GM19025 (cell line): Measurements from ENCODE around the gene NACC2.

Source experiments
- ATAC-seq: cut with Tn5 transposase; IDR thresholded peaks from one replicate; pipeline ENCODE4 v1.9.1; 2021; ENCODE audit warnings: mild to moderate bottlenecking, low read depth, moderate library complexity; ENCODE audit not compliant: unreplicated experiment

Gene NACC2

DNA sequence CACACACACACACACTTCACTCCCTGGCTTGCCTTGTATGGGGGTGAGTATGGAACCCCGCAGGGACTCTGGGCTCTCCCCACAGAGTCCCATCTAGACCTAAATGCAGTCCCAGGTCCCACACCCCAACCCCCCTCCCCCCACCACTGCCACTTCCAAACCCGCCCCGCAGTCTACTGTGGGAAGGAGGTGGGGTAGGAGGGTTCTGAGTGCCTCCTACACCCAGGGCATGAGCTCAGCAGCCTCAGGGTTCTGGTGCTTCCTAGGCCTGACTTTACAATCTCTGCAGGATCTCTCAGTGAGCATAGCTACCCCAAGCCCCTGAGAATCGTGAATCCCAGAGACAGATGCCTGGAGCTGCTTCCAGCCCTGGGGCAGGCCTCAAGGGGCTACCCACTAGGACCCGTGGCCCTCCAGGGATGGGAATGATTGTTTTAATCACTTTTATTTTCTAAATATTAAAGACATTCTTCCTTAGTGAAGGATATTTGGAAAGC lies 1.5 kb upstream of the NACC2 start:
- ATAC-seq: no peak

DNA sequence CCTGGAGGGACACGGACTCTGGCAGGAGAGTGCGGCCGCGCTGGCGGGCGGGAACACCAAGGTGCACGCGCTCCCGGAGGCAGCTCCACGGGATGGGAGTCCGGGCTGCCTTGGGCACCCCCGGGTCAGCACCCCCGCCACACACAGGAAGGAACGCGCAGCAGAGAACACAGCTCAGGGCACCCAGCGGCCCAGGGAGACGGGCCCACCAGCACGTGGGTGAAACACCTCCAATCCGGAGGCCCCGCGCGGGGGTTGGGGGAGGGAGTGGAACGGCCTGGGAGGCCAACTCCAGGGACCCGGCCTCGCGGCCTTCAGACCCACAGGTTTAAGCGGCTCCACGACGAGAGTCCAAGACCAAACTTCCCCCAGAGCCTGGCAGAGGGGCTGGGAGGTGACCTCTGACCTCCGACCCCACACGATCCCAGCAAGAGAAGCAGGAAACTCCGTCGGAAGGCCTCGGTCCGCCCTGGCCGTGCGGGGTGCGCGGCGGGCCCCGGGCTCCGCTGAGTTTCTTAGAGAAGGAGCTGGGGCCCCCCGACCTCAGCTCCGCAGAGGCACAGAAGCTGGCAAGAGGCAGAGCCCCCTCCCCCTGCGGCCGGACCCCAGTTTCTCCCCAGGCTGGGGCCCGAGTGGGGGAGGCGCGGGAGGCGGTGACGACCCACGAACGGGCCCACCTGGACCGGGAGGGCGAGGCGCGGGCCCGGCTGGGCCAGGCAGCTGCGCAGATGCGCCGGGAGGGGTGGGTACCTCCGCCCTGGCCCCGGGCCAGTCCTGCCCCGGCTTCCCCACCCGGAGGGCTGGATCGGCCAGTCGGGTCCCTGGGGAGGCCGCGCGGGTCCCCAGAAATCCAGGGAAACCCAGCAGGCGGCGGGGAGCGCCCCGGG lies 851 bp downstream of the NACC2 start:
- ATAC-seq: no peak

DNA sequence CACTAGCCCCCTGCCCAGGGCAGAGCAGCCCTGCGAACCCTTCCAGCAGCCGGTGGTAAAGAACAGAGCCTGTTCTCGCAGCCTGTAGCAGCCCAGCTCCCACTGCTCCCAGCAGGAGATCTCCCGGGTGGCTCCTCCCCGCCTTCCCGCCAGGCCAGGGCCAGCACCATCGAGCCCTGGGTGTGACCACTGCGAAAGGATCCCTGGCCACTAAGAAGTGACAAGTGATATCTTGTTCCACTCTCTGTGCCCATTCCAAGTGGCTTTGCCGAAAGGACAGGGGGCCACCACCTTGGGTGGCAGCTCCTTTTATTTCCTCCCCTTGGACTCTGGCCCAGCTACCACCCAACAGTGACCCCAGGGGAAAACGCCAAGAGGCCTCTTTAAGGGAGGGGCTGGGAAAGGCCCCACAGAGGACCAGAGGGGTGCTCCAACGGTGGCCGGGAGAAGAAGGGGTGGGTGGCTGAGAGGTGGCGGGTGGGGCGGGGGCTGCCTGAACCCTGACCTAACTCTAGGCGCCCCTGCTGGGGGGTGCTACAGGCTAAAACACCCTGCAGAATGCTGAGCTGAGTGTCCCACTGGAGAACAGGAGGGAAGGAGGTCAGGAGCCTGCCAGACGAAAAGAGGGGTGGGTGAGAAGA lies 1.6 kb downstream of the NACC2 start:
- no peak for ATAC-seq

DNA sequence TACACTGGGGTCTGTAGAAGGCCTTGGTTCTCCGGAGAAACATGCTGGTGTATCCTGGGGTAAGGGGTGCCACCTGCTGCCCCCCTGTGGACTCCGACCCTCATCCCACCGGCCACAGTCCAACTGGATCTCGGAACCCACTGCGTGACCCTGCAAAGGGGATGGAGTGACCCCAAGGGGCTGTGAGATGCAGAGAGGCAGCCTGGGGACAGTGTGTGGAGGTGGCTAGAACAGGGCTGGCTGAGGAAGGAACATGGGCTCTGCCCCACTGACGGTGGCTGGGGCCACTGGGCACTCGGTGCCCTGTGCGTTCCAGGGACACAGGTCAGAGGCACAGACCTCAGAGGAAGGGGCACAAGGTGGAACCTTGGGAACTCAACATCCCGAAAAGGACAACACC lies 2.3 kb downstream of the NACC2 start:
- ATAC-seq: no peak

DNA sequence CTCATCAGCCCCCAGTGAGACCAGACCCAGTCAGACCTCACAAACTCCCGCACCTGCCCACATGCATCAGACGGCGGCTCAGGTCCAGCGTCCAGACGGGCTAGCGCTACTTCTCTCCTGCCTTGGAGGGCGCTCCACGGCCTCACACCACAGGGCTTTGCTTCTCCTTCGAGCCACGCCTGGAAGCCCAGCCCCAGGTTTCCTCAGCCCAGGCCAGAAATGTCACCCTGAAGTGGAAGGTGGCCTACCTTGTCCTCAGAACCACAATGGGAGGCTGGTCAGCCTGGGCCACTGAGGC lies 2.8 kb downstream of the NACC2 start:
- ATAC-seq: no peak

DNA sequence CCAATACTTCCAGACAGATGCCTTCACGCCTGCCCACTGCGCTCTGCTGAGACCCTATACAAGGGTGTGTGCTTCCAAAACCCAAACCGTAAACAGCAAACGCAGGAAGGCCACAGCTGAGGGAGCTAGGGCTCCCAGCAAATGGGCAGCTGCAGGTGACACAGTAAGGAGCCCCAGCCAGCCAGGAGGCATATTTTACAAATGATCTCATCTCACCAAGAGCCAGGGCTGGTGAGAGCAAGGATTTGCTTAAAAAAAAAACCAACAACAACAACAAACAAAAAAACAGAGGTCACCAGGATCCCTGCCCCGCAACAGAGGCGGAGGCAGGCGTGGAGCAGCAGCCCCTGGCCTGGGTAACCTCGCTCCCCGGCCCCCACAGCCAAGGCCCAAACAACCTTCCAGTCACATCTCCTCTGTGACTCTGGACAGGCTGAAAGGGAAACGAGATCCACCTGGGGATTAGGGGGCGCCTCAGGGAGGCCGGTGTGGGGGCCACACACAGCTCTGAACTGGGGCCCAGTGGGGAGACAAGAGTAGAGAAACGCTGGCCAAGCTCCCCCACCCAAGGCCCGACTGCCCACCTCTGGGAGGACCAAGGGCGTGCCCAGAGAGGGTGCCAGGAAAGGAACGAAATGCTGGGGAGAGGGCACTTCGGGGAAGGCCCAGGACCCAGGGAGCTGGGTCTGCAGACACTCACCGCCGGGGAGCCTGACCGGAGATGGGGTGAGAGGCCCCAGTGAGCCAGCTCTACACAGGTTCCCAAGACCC lies 3.3 kb downstream of the NACC2 start:
- ATAC-seq: no peak

DNA sequence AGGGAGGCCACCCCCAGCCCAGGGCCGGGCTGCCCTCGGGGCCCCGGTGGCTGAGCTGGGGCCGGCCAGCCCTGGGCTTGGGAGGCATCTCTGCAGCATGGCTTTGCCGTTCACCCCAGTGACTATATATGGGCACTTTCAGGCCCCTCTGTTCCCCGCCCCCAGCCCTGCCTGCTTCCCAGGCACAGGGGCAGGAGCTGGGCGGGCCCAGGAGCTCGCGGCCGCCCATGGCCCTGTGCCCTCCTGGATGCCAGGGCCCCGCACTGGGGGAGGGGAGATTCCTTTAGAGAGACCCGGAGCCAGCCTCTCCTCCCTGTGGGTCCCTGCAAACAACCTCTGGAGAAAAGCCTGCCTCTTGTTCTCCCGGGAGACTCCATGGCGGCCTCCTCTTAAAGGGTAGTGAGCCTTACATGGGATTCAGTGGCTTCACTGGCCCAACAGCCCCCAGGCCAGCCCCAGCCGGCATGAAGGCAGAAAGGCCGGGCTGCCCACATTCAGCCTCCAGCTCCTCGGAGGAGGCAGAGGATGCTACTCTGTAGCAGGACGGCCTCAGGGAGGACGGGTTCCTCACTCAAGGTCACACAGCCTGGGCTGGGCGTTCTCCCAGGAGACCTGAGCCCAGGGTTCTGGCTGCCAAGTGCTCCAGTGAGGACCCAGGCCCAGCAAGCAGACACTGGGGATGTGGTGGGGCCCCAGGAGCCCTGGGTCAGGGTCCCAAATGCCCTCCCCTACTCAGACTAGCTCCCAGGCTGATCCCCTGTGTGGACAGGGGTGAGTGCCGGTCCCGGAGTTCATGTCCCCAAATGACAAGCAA lies 4.1 kb downstream of the NACC2 start:
- ATAC-seq: no peak

DNA sequence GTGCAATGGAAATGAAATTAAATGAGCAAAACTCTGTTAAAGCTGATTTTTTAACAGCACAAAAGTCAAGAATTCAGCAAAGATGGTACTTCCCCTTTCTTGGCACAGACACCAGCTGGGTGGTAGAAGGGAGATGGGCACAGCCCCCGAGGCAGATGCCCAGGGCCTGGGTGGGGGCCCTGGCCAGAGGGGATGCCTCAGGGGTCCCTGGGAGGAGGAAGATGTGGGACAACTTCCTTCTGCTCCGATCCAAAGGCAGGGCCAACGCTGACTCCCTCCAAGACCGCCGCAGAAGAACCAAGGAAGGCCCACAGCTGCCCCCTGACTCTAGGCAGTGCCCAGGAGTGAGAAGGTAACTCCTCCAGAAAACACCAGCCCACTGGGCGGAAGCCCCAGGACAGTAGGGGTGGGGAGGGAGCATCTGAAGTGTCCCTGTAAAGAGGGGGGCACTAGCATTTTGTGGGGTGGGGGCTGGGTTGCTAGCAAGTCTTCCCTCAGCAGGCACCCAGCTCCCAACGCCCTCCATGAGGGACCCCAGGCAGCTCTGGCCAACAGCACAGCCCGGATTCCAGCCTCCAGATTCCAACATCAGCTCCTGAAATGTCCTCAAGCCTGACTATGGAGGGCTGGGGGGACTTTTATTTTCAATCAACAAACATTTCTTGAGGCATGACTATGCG lies 4.9 kb downstream of the NACC2 start:
- ATAC-seq: no peak

DNA sequence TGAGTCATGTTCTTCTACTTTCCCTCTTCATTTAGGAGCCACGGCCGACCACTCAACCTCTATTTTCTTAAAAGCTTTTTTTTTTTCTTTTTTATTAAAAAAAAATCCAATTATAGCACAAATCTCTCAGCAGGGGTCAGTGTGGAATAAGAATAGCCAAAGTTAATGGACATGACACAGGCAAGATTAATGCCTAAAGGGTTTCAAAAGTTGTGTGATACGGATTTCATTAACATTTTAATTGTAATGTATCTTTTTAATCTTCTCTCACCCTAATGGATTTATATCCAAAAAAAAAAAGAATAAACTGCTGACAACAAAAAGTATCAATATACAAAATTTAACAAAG lies 5.4 kb downstream of the NACC2 start:
- no peak for ATAC-seq

DNA sequence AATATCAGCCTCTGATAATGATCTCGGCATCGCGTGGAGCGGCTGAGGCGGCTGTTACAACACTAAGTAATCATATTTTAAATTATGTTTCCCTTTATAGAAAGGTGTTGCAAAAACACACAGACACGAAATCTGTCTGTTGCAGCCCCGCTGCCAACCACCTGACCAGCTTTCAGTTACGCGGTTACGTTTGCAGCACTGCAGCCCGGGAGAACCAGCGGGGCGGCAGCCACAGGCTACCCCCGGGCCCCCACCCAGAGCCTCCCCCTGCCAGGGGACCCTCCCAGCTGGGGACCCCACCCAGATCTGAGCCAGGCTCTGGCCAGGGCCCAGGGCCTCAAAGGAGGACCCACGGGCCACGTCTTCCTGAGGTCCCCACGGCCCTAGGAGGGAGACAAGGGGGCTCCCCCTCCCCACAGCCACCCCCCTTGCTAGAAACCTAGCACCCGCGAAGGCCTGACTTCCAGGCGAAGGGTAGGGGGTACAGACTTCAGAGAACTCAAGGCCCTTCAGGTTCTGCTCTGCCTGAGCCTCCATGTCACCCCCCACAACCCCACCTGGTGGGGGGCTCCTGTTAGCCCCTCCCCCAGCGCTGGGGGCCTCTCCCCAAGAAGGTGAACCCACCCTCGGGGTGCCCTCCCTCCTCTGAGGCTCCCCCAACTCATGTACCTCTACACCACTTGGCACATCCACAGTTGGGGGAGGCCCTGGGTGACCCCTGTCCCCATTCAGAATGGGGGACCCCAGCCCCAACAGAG lies 6.0 kb downstream of the NACC2 start:
- ATAC-seq: no peak

DNA sequence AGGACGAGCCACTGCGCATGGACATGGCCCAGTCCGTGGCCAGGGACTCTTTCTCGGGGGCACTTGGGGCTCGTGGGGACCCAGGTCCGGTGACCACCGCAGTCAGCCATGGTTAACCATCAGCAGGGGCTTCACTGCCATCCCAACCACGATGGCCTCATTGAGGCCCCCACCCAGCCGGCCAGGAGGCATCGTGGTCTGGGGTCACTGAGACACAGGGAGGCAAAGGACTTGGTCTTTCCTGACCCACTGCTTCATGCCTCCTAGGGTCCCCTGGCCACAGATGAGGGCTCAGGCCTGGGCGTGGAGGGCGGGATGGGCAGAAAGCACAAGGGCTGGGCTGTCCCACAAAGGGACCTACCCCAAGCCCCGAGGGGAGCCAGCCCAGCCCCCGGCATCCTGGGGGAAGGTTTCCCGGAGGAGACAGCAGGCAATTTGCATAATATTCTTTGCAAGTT lies 6.6 kb downstream of the NACC2 start:
- ATAC-seq: no peak

DNA sequence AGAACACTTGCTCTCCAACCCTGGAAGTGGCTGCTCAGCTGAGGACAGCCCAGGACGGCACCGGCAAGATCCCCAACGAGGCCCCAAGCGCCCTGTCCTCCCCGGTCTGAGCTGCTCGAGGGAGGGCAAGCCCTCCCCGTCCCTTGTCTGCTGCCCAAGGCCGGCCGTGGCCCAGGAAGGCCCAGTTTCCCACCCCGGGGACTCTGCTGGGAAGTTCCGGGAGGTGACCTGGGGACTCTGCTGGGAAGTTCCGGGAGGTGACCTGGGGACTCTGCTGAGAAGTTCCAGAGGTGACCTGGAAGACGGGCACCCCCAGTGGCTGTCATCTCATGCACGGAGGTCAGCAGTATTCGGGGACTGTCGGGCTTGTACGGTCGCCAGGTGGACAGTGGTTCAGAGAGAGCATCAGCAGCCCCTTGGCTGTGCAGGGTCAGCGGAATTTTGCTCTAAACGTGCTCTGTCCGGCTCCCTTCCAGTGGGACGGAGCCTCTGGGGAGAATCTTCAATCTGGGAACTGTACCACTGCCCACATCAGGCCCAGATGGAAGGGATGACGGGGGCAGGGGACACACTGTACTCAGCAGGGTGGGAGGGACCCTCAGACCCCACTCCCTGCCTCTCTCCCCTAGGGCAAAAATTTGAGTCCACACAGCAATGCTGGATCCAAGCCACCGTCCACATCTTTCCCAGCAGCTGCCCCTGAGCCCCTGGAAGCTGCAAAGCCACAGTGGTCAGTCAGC lies 7.2 kb downstream of the NACC2 start:
- ATAC-seq: no peak

DNA sequence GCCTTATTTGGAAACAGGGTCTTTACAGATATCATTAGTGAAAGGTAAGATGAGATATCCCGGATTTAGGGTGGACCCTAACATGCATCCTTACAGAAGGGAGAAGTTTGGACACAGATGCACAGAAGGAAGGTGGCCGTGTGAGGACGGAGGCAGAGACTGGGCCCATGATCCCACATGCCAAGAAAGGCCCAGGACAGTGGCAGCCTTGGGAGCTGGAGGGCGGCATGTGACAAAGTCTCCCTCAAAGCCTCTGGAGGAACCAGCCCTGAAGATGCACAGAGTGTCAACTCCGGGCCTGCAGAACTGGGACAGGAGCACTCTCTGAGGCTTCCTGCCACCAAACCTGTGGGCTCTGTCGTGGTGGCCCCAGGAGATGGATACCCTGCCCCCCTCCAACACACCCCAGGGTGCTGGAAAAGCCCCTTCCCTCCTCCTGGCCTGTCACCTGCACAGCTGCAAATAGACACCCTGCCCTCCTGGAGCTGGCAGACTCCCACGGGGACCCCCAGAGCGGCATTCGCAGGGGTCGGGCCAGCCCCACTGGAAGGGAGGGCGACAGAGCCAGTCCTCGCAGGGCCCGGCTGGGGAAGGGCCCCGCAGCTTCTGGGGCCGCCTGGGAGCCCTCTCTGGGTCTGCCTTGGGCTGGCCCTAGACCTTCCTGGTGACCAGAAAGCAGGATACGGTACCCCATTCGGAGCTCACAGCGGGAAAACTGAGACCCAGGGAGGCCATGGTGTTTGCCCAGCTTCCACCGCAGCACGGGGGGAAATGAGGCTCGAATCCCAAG lies 7.9 kb downstream of the NACC2 start:
- no peak for ATAC-seq

DNA sequence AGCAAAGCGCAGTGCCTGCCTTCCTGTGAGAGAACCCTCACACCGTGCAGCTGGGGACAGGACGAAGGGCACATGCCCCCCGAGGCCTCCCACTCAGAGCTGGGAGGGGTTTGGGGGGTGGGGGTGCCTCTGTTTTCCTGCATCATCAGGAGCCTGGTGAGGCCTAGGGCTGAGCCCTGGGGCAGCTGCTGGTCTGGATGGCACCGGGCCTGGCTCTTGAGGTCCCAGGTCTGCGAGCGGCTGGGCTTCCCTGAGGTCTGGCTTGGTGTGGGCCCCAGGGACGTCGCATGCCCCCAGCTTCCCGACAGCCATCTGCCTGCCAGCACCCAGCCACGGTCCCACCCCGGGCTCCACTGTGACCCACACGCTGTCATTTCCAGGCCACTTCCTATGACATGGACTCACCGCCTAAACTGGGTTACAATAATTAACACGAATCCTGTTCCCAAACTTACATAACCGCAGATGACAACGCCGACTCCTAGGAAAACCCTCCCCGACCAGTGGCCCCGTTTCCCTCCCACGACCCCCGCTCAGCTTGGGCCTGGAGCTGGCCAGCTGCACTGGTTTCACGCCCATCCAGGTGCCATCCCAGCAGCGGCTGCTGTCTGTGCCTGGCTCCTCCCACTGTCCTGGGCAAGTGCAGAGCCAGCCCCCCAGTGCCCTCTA lies 8.7 kb downstream of the NACC2 start:
- no peak for ATAC-seq

DNA sequence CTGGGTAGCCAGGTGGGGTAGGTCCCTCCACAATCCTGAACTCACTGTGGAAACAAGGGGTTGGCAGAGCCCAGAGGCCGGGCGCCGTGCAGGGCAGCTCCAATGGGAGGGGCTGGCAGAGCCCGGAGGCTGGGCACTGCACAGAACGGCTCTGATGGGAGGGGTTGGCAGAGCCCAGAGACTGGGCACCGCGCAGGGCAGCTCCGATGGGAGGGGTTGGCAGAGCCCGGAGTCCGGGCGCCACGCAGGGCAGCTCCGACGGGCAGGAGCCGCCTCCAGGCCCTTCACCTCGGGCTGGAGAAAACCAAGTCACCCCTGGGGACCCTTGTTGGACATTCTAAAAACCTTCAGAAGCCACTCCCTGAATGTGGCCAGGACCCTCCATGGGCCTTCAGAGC lies 9.3 kb downstream of the NACC2 start:
- ATAC-seq: no peak

DNA sequence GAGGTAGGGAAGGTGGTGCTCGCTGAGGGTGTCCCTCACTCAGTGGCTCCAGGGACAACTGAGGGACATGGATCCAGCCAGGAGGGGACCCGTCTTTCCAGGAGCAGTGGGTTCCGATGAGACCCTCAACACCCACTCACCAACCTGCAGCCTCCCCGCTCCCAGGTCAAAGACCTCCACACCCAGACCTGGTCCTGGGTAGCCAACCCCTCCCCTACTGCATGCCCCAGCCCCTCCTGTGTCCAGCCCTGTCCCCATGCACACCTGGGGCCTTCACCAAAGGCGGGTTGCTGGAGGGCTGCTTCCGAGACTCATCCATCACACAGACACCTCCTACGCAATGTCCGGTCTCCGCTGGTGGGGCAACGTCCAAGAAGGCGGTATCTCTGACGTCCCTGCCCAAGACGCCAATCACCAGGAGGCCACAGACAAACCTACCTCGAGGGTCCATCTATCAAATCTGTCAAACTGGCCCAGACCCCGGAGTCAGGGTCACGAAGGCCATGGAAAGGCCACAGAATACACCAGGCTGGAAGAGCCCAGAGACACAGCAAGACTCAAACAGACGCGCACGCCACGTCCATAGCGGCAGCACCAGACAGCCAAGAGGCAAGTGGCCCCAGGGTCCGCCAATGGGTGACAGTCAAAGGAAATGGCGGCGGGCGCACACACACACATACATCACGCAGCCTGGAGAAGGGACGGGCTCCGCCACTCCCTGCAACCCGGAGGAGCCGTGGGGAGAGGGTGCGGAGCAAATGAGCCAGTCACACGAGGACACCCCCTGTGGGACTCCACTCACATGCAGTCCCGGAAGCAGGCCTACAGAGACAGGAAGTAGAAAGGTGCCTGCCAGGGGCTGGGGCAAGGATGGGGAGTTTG lies 10.8 kb downstream of the NACC2 start:
- no peak for ATAC-seq
